Endothelial cell (in vitro differentiated cells): Measurements from ENCODE around the gene ABHD16B. TPM values are rescaled to one million over a fixed set of nuclear protein-coding genes. Genes with fewer than 3 reads are reported as not detected.

Source experiments
- DNase-seq: peaks from one replicate; pipeline ENCODE4 v3.0.0; 2021; ENCODE audit warnings: low spot score
- H3K27ac Mint-ChIP-seq: one replicate; pipeline ENCODE4 v1.8.0; 2021; ENCODE audit warnings: mixed read lengths, inconsistent platforms; ENCODE audit not compliant: unreplicated experiment
- H3K27me3 Mint-ChIP-seq: one replicate; pipeline ENCODE4 v1.8.0; 2021; ENCODE audit warnings: mild to moderate bottlenecking, moderate library complexity, mixed read lengths, inconsistent platforms; ENCODE audit not compliant: unreplicated experiment
- H3K36me3 Mint-ChIP-seq: one replicate; pipeline ENCODE4 v1.8.0; 2021; ENCODE audit warnings: mild to moderate bottlenecking, low read depth, mixed read lengths, inconsistent platforms; ENCODE audit not compliant: unreplicated experiment
- H3K4me1 Mint-ChIP-seq: one replicate; pipeline ENCODE4 v1.8.0; 2021; ENCODE audit warnings: mild to moderate bottlenecking, mixed read lengths, inconsistent platforms; ENCODE audit not compliant: unreplicated experiment
- H3K4me3 Mint-ChIP-seq: one replicate; pipeline ENCODE4 v1.8.0; 2021; ENCODE audit warnings: mild to moderate bottlenecking, mixed read lengths, inconsistent platforms; ENCODE audit not compliant: unreplicated experiment
- H3K9me3 Mint-ChIP-seq: one replicate; pipeline ENCODE4 v1.8.0; 2021; ENCODE audit warnings: mixed read lengths, inconsistent platforms; ENCODE audit not compliant: unreplicated experiment
- CTCF ChIP-seq: fragments of 200-600 bp; sonication (generic); IDR thresholded peaks from one replicate; pipeline ENCODE4 v1.5.0; 2021; ENCODE audit warnings: antibody characterized with exemption; ENCODE audit not compliant: unreplicated experiment
- total RNA-seq: library from RNA; stranded (reverse); fragmentation: NEBNext Ultra II Directional; extraction: Animal tissue kit (Norgen Biotek cat#: 25700); gene quantifications from one replicate; pipeline ENCODE4 v1.2.1, GENCODE V29; 2021; ENCODE audit not compliant: unreplicated experiment

ABHD16B gene
- total RNA-seq, 1 donor from 2014 or later: not detected

GRCh38 chr20:63854766-63855362 is 6.4 kb upstream of the ABHD16B start:
- no peak overlapping the region for H3K27ac Mint-ChIP-seq
- no peak overlapping the region for H3K4me3 Mint-ChIP-seq
- peaks cover 4% of the 10 kb centered on the region for H3K36me3 Mint-ChIP-seq
- no peaks in the 10 kb centered on the region for H3K9me3 Mint-ChIP-seq
- no peak for TF ChIP-seq CTCF
- peaks cover 35% of the 10 kb centered on the region for H3K4me1 Mint-ChIP-seq
- DNase-seq: no peak
- H3K27me3 Mint-ChIP-seq: peaks cover 13% of the 10 kb centered on the region

DNA sequence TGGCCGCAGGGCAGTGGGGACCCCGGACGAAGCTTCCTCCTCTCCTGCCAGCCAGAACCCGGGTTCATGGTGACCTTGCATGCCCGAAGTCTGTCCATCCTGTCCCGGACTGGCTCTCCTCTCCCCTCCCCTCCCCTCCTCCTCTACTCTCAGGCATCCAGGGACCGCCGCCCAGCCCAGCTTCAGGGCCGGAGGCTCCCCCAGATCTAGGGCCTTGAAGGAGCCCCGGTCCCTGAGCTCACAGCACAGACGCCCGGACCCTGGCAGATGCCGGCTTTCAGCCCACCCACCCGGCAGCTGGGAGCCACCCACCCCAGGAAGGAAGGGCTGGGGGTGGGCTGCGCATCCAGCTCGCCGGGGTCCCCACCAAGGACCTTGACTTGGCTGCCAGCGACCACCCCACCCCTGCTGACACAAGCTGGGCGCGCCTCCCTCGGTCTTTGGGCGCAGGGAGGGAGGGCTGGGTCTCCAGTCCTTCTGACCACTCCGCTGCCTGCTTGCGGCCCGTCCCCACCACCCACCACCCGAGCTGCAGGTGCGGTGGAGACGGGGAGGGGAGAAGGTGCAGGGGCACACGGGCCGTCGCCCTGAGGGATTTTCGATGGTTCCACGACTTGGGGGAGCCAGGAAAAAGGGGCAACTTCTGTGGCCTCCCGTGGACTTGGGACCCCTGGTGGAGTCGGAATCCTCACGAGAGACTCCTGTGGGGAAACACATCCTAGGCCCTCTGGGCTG is 5.8 kb upstream of the ABHD16B start:
- H3K27ac Mint-ChIP-seq: no peak overlapping the region
- H3K4me1 Mint-ChIP-seq: peaks cover 35% of the 10 kb centered on the region
- H3K27me3 Mint-ChIP-seq: peaks cover 13% of the 10 kb centered on the region
- peaks cover 4% of the 10 kb centered on the region for H3K36me3 Mint-ChIP-seq
- DNase-seq: no peak
- H3K4me3 Mint-ChIP-seq: no peak overlapping the region
- no peak for TF ChIP-seq CTCF
- no peaks in the 10 kb centered on the region for H3K9me3 Mint-ChIP-seq

DNA sequence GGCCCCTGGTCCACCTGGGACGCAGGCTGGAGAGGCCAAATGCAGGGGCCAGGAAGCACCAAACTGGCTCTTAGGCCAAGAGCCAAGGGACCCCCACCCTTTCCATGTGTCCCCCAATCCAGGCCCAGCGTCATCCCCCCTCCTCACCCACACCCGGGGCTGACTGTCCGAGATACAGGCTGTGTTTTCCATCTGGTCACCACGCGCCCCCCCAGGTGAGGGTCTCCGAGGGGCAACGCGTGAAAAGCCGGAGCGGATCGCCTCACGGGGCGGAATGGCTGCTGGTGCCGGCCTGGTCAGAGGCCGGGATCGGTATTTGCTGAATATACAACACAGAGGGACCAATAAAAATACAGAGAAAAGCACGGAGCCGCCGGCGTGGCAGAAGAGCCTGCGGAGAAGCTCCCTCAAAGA is 5.2 kb upstream of the ABHD16B start:
- Mint-ChIP-seq H3K9me3 (no peaks in the 10 kb centered on the region), H3K4me3 (no peak overlapping the region), H3K4me1 (peaks cover 31% of the 10 kb centered on the region), H3K36me3 (peaks cover 2% of the 10 kb centered on the region), H3K27me3 (peaks cover 10% of the 10 kb centered on the region), H3K27ac (no peak overlapping the region)
- TF ChIP-seq CTCF: no peak
- DNase-seq: no peak

DNA sequence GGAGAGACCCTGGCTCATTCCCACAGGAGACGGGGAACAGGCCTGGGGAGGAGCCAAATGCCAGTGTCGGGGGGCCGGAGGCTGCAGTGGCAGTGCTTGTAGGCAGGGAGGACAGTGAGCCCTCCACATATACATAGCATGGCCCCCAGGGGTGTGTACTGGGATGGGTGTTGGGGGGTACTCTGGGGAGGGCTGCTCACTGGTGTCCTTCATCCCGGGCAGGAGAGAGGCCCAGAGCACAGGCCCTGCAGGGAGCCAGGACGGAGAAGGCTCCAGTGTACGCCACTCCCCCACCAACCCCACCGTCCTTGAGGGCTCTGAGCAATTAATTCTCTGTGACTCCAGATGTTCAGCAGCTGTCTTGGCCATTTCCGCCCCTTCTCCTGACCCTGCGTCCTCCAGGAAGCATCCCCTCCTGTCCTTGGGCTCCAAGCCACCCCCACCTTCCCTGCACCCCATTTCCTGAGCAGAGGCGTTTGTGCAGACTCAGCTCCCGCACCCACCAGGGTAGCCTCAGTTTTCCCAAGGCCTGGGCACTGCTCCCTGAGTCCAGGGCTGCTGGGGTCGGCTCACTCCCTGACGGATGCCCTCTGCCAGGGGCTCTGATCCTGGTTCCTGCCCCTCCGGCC is 3.4 kb upstream of the ABHD16B start:
- DNase-seq: no peak
- no peak for TF ChIP-seq CTCF
- no peak overlapping the region for H3K27ac Mint-ChIP-seq
- no peaks in the 10 kb centered on the region for H3K36me3 Mint-ChIP-seq
- H3K4me3 Mint-ChIP-seq: no peak overlapping the region
- H3K9me3 Mint-ChIP-seq: no peaks in the 10 kb centered on the region
- H3K27me3 Mint-ChIP-seq: peaks cover 6% of the 10 kb centered on the region
- H3K4me1 Mint-ChIP-seq: peaks cover 30% of the 10 kb centered on the region
